HG03342 (cell line): ENCODE results near the gene GALNT18.
"Not testable (repeated sequence)": the region's sequence is repeated elsewhere in the genome, so short reads cannot be mapped to it uniquely, and the experiment has no call there.

ENCODE experiments used
- ATAC-seq: cut with Tn5 transposase; IDR thresholded peaks from one replicate; pipeline ENCODE4 v1.9.1; 2021; ENCODE audit warnings: mild to moderate bottlenecking, moderate library complexity; ENCODE audit not compliant: unreplicated experiment

Gene GALNT18

DNA sequence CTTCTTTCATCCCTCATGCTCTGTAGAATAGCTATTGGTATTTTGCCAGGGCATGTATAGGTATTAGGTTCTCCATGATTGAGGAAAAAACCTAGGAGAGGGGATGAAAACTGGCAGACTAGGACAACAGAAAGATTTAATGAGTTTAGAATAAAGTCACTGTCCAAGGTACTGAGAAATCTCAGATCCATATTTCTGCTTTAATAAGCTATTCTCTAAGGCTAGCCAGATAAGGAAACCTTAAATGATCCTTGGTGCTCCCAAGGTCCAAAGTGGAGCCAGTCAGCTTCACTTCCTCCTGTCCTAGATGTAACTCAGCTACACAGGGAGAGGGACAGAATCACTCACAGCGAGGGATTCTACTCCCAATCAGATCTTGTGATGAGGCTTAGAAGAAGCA is 255.0 kb downstream of the GALNT18 start:
- ATAC-seq, result no peak

DNA sequence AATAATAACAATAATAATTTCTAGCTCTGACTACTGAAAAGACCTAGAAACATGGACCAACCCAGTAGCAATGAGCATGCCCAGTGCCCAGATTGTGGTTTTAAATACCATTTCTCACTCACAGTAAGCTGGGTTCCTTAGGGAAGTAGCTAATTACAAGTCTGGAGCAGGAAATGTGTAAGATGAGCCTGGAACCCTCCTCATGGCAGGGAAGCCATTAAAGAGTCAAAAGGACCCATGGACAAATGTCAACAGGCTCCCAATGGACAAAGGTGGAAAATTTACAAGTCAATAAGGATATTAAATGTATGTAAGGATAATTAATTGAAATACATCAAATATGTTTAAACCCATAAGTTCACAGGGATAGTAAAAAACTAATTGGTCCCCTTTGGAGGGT is 258.1 kb downstream of the GALNT18 start:
- ATAC-seq, result no peak

DNA sequence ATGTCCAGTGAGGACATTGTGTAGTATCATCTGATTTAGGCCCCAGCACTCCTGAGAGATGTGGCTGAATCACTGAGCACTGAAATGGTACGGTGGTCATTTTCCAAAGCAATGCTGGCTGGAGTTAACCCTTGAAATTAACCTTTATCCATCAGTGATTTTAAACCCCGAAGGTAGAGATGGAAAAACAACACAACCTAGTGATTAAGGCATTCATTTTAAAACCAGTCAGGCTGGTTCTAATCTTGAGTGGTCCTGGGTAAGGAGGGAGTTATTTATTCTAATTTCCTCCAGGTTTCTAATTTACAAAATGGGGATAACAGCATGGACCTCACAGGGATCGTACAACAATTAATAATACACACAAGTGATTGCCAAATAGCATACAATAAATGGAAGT is 262.2 kb downstream of the GALNT18 start:
- ATAC-seq, result no peak

DNA sequence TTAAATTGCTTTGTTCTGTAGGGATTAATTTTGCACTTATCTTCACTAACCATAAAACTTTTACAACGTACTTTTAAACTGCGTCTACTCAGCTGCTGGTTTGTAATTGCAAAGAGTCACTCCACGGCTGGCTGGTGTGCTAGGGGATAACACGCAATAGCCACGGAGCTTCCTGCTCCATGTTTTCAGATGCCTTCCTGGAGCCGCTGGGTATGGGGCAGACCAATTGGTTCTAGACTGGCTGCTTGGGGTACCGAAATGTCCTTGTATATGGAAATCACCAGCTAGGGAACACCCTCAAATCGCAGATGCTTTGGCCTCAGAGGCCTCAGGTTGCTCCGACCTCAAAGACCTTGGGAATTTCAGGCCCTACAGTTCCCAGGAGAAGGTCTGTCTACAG is 265.0 kb downstream of the GALNT18 start:
- ATAC-seq, result no peak

DNA sequence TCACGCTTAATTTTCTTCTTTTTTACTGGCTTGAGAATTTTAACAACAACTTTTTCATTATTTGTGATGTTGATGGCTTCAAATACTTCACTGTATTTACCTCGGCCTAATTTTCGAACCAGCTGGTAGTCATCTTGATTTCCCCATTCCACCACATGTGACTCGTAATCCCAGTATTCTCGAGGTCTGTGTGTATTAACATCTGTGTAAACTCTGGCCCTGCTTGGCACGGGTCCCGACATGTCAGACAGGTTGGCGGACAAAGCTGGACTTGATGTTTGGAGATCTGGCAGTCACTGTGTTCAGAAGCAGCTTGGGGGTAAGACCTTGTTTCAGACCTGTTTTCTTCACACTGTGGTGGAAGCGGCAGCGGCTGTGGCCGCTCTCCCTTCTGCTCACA is 268.9 kb downstream of the GALNT18 start, which contains the start of gene CSNK2A3:
TSS of gene CSNK2A3 (minus strand) at position 373 of the 400 bp plus-strand sequence. CDS start at position 242, 131 bp downstream.
- not testable (repeated sequence) for ATAC-seq

DNA sequence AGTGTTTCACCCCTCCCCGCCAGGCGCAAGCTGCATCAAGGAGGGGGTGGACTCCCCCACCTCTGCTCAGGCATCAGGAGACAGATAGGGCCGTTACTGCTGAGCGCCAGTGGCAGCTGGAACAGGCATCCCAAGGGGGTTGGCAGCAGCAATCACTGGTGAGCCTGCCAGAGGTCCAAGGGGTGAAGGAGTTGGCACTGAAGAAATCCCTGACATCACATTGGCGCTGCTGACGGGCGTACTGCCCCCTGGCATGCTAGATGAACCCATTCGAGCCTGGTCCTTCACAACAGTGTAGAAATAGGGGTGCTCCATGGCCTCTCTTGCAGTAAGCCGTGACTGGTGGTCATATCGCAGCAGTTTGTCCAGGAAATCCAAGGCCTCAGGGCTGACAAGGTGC is 270.0 kb downstream of the GALNT18 start:
- not testable (repeated sequence) for ATAC-seq

DNA sequence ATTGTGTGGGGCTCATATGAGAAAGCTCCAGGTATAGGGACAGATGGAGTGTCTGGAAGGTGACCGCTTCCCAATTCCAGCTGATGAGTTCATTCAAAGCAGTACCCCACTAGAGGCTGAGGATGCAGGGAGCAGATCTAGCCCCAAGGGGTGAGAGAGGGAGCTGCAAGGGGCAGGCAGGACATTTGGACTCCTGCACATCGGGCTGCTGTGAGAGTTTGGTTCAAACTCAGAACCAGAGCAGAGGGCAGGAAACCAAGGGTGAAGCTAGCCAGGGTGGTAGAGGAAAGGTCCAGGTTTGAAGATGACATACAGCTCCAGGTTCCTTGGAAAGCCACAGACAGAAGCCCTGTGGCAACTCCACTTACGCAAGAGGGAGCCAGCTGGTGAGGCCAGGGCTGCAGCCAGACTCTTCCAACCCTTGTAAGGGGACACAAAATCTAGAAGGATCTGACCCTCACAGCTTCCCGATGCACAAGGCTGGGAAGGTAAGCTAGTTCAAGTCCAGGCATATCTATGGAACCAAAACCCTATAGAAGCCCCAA is 270.7 kb downstream of the GALNT18 start:
- ATAC-seq, result no peak

DNA sequence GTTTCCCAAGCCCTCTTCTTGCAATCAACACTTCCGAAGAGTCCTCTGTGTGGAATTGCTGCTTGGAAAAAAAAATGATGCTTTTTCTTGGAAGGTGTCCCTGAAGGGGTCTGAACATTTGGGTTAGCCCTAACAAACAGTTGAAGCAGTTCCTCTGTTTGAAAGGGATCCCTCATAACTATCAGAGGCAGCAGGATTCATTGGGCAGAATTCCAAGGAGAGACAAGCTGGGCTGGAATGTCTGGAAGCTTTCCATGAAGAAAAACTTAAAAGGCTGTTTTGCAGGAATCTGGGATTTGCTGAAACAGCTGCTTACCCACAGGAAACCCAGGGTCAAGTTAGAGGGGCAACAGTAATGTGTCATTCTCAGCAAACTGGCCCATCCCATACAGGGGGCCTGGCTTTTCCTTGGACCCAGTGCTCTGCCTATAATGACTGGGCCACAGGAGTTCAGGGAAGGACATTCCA is 271.9 kb downstream of the GALNT18 start:
- no peak for ATAC-seq

DNA sequence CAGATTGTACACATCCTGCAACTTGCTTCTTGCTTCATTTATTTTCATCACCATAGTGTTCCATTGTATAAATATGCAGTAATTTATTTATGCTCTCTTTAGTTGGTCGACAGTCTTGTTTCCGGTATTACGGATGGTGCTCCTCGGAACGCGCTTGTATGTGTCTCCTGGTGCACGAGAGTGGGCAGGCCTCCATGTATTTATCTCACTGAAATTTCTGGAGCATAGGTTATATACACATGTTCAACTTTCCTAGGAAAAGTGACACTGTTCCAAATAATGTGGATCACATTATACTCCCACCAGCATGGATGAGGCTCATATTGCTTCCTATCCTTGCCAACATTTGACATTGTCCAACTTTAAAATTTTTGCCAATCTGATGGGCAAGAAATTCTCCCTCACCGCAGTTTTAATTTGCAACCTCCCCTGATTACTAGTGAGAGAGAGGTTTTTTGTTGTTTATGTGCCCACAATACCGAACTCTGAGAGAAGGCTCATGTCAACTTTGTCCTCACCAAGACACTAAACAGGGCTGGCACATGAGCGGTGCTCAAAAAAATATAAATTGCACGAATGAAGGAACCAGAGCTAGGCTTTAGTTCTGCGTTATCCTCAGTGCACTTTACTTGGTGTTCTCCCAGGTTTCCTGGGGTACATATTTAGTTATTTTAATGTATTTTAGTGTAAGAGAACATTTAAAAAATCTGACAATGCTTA is 272.5 kb downstream of the GALNT18 start:
- ATAC-seq, result no peak

DNA sequence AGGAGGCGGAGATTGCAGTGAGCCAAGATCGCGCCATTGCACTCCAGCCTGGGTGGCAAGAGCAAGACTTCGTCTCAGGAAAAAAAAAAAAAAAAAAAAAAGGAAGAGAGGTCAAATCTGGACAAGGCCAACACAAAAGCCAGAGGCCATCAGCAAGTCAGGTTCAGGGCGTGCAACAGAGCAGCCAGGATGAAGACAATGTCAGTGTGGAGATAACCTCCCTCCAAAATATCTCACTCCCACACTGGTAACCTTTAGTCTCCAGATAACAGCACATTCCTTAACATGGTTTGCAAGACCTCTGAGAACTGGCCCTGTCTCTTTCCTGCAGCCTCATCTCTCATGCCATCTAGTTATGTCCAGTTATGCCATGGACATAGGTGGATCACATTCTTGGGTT is 273.5 kb downstream of the GALNT18 start:
- ATAC-seq, result no peak

DNA sequence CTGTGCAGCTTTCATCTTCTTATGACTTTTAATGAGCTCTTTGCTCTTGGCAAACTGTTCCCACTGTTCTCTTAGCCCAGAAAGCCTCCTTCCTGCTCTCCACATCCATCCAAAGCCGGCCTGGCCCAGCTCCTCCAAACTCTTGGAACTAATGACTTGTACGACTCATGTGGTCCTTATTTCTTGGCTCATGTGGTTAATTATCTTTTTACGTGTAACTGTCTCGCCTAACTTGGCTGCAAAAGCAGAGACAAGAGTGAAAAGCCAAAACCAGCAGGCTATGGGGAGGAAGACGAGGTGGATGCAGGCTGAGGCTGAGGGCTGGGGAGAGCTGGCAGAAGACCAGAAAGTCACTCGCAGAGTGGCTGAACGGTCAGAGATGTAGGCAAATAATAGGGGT is 274.2 kb downstream of the GALNT18 start:
- no peak for ATAC-seq

DNA sequence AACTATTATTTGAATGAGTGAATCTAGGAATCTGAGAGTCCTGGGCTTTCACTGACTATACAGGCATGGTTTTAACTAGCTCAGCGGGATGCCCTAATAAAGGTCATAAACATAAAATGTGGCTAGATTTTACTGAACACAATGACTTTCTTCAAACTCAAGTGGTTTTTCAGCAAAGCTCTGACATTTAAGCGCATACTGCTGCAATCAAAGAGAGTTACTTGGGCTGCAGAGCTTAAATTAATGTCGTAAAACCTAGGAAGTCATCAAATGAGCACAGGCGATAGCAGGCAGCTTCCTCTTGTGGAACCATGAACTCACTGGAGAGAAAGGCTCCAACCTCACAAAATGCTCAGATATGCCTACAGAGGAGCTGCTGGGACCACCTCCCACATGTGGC is 275.5 kb downstream of the GALNT18 start:
- ATAC-seq, result no peak

DNA sequence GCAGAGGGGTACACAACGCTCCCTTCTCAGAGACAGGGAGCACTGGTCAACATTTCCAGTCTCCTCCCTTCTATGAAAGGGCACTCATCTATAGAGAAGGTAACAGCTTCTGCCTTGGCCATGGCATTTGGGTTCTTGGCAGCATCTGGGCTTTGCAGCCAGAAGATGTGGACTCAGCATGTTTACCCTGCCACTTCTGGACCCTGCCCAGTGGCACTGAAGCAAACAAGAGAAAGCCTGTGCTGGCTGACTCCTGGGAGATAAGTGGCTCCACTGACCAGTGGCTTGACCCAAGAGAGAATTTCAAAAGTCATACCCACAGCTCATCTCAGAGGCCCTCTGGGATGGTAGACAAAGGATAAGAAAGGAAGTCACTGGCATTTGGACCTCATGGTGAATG is 276.7 kb downstream of the GALNT18 start:
- ATAC-seq, result no peak

DNA sequence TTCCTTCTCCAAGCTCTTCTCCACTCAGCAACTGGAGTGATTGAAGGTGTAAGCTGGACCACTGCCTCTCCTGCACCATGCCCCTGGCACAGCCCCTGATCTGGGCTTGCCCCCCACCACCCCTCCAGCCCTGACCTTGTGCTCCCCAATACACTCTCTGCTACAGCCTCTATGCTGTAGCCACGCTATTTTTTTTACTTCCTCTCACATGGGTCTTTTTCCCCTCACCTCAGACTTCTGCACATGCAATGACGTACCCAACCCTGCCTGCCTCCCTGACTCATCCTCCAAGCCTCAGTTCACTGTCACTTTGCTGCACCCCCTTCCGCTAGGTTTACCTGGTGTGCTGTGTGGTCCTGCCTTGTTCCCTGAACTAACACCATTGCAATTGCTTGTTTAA is 277.8 kb downstream of the GALNT18 start:
- ATAC-seq, result no peak

DNA sequence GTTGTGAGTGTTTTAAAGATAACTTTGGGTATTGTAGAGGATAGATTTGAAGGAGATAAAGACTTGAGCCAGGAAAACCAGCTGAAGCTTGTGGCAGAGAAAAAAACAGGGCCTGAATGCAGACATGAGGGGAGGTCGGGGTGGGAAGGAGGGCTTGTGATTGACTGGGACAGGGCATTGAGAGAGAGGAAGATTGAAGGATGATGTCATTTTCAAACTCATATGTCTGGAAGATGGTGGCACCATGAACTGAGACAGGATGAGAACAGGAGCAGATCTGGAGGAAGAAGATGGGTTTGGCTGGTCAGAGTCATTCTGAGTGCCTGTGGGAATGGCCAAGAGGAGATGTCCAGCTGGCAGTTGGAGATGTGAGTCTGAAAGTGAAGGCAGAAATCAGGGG is 283.5 kb downstream of the GALNT18 start:
- no peak for ATAC-seq

DNA sequence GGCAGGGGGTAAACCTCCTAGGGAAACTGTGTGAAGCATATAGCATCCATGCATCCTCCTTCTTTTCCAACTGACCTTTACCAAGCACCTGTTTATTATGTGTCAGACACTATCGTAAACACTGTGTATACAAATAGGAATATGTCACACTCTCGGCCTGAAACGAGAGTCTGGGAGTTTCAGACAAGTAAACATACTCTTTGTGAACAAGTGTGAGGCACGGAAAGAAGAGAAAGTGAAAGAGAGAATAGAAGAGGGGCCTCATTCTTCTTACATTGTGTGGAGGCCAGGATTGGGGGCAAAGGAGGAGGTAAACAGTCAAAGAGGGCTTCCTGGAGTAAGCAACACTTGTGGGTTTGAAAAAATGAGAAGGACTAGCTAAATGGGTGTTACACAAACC is 285.1 kb downstream of the GALNT18 start:
- no peak for ATAC-seq

DNA sequence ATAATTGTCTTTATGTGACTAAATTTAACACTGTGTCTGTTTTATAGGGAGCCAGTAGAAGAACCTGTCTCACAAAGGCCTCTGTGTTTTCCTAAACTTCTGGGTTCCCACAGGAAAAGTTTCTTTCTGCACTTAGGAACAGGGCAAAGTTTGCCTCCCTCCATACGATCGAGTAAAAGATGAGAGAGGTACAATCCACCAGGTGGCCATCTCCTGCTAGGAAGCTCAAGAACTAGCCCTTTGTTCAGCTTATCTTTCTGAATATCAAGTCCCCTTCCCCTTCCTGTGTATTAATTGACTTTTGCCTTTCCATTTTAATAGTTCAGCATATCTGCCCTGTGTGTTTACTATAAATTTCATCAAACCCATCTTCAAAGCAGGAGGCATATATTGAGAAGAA is 286.8 kb downstream of the GALNT18 start:
- no peak for ATAC-seq

DNA sequence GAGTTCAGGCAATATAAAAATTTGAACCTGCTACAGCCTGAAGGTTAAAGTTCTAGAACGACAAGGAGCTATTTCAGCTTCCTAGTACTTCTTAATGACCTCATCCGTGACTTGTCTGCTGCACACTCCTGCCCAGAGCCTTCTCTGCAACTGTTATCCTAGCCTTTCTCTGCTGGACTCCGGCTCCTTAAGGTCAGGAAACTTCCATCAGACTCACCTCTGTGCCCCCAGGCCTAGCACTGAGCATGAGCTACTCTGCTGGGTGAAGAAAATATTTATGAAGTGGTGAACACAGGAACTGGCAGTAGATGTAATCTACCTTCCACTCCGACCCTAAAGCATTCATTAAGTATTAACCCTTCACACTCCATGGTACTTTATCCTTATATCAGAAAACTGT is 287.2 kb downstream of the GALNT18 start:
- ATAC-seq, result no peak

DNA sequence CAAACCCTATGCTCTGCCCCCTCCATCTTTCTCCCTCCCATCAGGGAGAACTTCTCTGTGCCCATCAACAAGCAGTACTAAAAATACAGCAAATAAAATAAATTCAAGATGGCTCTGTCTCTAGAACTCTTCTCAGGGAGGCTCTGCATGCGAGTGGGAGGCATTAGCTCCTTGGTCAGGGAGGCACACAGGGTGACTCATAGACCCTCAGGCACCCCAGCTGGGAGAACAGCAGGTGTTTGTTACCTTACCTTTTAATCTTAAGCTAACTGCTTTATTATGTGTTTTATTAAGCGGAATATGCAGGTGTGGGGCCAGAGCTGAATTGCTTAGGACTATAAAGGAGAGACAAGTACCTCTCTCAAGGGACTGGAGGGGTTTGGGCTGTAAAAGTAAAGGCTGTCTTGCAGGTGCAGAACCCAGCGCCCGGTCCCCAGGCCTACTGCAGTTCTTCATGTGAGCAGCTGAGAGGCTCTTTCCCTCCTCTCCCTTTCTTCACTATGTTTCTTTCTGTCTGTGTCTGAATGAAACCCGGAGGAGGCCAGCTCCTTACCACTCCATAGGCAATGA is 289.6 kb downstream of the GALNT18 start:
- no peak for ATAC-seq

DNA sequence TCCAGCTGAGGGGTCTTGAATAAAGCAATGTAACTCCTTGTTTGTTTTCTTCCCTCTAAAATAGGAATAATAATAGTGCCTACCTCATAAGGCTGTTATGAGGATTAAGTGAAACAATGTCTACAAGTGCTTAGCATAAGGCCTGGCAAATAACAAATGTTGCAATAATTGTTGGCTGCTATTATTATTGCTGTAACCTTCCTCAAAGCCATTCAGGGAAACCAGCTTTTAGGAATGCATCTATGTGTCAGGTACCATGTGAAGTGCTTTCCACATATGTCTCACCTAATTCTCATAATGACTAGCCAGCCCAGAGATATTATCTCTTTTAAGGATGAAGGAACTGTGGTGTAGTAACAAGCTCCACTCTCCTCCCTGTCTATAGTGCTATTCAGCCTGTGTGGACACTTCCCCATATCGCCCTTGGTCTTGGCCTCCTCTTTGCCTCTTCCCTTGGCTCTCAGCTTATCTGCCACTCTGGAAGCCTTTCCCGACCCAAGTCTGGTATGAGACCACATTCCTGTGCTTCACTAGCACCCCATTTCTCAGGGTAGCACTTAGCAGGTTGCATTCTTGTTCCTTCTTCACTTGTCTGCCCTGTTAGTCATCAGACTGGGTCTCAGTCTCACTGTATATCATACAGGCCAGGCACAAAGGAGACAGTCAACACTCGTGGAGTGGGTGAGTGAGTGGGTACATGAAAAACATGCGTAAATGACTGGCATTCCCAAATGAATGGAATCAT is 292.6 kb downstream of the GALNT18 start:
- ATAC-seq, result no peak

DNA sequence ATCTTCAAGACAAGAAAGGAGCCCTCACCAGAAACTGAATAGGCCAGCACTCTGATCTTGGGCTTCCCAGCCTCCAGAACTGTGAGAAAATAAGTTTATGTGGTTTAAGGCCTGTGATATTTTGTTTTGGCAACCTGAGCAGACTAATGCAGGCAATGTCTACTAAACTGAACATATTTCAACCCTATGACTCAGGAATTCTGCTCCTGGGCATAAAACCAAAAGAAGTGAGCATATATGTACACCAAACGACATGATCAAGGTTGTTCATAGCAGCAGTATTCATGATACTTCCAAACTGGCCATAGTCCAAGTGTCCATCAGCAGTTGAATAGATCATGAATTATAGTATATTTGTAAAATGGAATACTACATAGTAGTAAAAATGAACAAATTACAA is 297.7 kb downstream of the GALNT18 start:
- ATAC-seq, result no peak

DNA sequence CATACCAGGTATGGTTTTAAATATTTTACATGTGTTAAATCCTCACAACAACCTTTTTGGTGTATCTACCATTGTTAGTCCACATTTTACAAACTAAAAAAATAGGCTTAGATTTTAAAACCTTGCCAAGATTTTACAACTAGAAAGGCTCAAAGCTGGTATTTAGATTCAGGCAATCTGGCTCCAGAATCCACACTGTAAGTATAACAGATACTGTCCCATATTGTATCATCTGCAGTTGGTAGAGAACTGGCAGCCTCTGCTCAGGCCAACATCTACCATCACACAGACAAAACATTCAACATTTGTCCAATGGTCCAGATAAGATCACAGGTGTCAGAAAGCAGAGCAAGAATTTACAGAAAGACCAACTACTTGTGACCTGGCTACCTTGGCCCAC is 299.7 kb downstream of the GALNT18 start:
- ATAC-seq, result no peak
